Bone marrow (tissue), 2 donors: ENCODE data around the gene ABCC3.

Experiments
- DNase-seq, 2 donors: peaks; one replicate each; lab custom pipeline; 2025; lab: John Stamatoyannopoulos, UW

ABCC3 gene

GRCh38 chr17:50737118-50737698, 102.5 kb downstream of the ABCC3 start:
- DNase-seq, result no peak

DNA sequence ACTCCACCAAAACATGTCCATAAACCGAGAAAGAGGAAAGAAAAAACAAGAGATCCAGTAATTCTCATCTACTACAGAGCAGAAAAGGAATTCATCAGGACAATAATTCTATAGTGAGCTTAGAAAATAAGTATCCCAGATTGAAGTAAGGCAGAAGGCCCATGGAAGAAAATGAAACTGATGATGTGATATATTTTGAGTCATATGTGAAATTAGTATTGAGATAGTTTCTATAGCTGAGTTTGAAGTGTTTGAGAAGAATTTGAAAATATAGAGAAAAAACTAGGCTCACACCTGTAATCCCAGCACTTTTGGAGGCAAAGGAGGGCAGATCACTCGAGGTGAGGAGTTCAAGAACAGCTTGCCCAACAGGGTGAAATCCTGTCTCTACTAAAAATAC, 104.4 kb downstream of the ABCC3 start:
- no peak for DNase-seq
